Measurements from ENCODE around the gene DNAH14. TPM values are rescaled to one million over a fixed set of nuclear protein-coding genes. Genes with fewer than 3 reads are reported as not detected.
"Not testable (repeated sequence)": the region's sequence is repeated elsewhere in the genome, so short reads cannot be mapped to it uniquely, and the experiment has no call there.

The DNAH14 gene
- polyA plus RNA-seq, 1 donor (not counting 4 experiments of a cell fraction or from before 2014, with no cell fraction given): 6.4 TPM

GRCh38 chr1:225378880-225379279 lies 449.4 kb downstream of the DNAH14 start:
- Histone ChIP-seq H3K9me3 (ENCODE audit: control insufficient read depth, low read depth, low read length) (no peaks in the 10 kb centered on the region), H3K27ac (ENCODE audit: control insufficient read depth, insufficient read depth, low read length) (no peak overlapping the region), H3K4me3 (ENCODE audit: control insufficient read depth in 2 of 3, extremely low read depth in 1 of 3, insufficient read depth in 2 of 3, low read depth in 1 of 3, low read length in 3 of 3) (no peak overlapping the region), H3K4me2 (ENCODE audit: control insufficient read depth, extremely low read depth, insufficient read depth, low read depth, low read length) (peak overlapping the region; percentile 32), H4K20me1 (ENCODE audit: control insufficient read depth, extremely low read depth, insufficient read depth, low read length) (no peaks in the 10 kb centered on the region), H3K9ac (ENCODE audit: control insufficient read depth, extremely low read depth, insufficient read depth, low read length) (no peak overlapping the region), H3K4me1 (ENCODE audit: control insufficient read depth, extremely low read depth, insufficient read depth, low read length) (peaks cover 14% of the 10 kb centered on the region), H3K9me1 (ENCODE audit: control insufficient read depth, extremely low read depth, insufficient read depth, low read length) (no peaks in the 10 kb centered on the region), H3K79me2 (ENCODE audit: control insufficient read depth, insufficient read depth, low read length) (no peaks in the 10 kb centered on the region), H3K27me3 (ENCODE audit: control insufficient read depth, extremely low read depth, insufficient read depth, low read length) (no peaks in the 10 kb centered on the region), H3K36me3 (ENCODE audit: control insufficient read depth in 2 of 2, extremely low read depth in 1 of 2, insufficient read depth in 2 of 2, low read length in 2 of 2) (no peaks in the 10 kb centered on the region), H2AFZ (ENCODE audit: control insufficient read depth, low read length) (no peak overlapping the region)
- DNase-seq (ENCODE audit: low read depth, low spot score): peak; percentile 92
- TF ChIP-seq, protein P1, sequence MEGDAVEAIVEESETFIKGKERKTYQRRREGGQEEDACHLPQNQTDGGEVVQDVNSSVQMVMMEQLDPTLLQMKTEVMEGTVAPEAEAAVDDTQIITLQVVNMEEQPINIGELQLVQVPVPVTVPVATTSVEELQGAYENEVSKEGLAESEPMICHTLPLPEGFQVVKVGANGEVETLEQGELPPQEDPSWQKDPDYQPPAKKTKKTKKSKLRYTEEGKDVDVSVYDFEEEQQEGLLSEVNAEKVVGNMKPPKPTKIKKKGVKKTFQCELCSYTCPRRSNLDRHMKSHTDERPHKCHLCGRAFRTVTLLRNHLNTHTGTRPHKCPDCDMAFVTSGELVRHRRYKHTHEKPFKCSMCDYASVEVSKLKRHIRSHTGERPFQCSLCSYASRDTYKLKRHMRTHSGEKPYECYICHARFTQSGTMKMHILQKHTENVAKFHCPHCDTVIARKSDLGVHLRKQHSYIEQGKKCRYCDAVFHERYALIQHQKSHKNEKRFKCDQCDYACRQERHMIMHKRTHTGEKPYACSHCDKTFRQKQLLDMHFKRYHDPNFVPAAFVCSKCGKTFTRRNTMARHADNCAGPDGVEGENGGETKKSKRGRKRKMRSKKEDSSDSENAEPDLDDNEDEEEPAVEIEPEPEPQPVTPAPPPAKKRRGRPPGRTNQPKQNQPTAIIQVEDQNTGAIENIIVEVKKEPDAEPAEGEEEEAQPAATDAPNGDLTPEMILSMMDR (optimal IDR thresholded peaks at IDR 0.05 in 1 of 3, IDR thresholded peaks at IDR 0.05 in 1 of 3, conservative IDR thresholded peaks at IDR 0.05 in 1 of 3; ENCODE audit: extremely low read depth in 1 of 3, insufficient read depth in 2 of 3, low read length in 3 of 3): peak in 1 of 3 experiments; percentile 12
- no peak for TF ChIP-seq EZH2 (IDR thresholded peaks at IDR 0.05; ENCODE audit: low read length)
- FAIRE-seq: peak; percentile 97
- dilution Hi-C loops (cut with MboI; ENCODE audit: extremely low pct_ligation_motif_present, low sequenced_read_pairs): no loop called here

- no peaks in the 10 kb centered on the region for H3K9me1 ChIP-seq (ENCODE audit: control insufficient read depth, extremely low read depth, insufficient read depth, low read length)
- DNase-seq (ENCODE audit: low read depth, low spot score) (no peak), FAIRE-seq (no peak)
- no peaks in the 10 kb centered on the region for H3K36me3 ChIP-seq (ENCODE audit: control insufficient read depth in 2 of 2, extremely low read depth in 1 of 2, insufficient read depth in 2 of 2, low read length in 2 of 2)
- no peaks in the 10 kb centered on the region for H4K20me1 ChIP-seq (ENCODE audit: control insufficient read depth, extremely low read depth, insufficient read depth, low read length)
- H2AFZ ChIP-seq (ENCODE audit: control insufficient read depth, low read length): no peak overlapping the region
- H3K79me2 ChIP-seq (ENCODE audit: control insufficient read depth, insufficient read depth, low read length): no peaks in the 10 kb centered on the region
- H3K4me1 ChIP-seq (ENCODE audit: control insufficient read depth, extremely low read depth, insufficient read depth, low read length): peaks cover 14% of the 10 kb centered on the region
- no peak overlapping the region for H3K9ac ChIP-seq (ENCODE audit: control insufficient read depth, extremely low read depth, insufficient read depth, low read length)
- no peak for TF ChIP-seq EZH2 (IDR thresholded peaks at IDR 0.05; ENCODE audit: low read length)
- TF ChIP-seq, protein P1 (optimal IDR thresholded peaks at IDR 0.05 in 1 of 3, IDR thresholded peaks at IDR 0.05 in 1 of 3, conservative IDR thresholded peaks at IDR 0.05 in 1 of 3; ENCODE audit: extremely low read depth in 1 of 3, insufficient read depth in 2 of 3, low read length in 3 of 3): no peak
- no peaks in the 10 kb centered on the region for H3K9me3 ChIP-seq (ENCODE audit: control insufficient read depth, low read depth, low read length)
- H3K27ac ChIP-seq (ENCODE audit: control insufficient read depth, insufficient read depth, low read length): no peak overlapping the region
- dilution Hi-C loops (cut with MboI; ENCODE audit: extremely low pct_ligation_motif_present, low sequenced_read_pairs): no loop called here
- H3K4me3 ChIP-seq (ENCODE audit: control insufficient read depth in 2 of 3, extremely low read depth in 1 of 3, insufficient read depth in 2 of 3, low read depth in 1 of 3, low read length in 3 of 3): no peak overlapping the region
- no peak overlapping the region for H3K4me2 ChIP-seq (ENCODE audit: control insufficient read depth, extremely low read depth, insufficient read depth, low read depth, low read length)
- no peaks in the 10 kb centered on the region for H3K27me3 ChIP-seq (ENCODE audit: control insufficient read depth, extremely low read depth, insufficient read depth, low read length)
Observed at GRCh38 chr1:225380691-225381090, 451.2 kb downstream of the DNAH14 start.

DNA sequence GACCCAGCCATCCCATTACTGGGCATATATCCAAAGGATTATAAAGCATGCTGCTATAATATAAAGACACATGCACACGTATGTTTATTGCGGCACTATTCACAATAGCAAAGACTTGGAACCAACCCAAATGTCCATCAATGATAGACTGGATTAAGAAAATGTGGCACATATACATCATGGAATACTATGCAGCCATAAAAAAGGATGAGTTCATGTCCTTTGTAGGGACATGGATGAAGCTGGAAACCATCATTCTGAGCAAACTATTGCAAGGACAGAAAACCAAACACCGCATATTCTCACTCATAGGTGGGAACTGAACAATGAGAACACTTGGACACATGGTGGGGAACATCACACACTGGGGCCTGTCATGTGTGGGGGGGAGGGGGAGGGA lies 457.4 kb downstream of the DNAH14 start:
- H3K79me2 ChIP-seq (ENCODE audit: control insufficient read depth, insufficient read depth, low read length); H3K36me3 ChIP-seq (ENCODE audit: control insufficient read depth in 2 of 2, extremely low read depth in 1 of 2, insufficient read depth in 2 of 2, low read length in 2 of 2); H3K9ac ChIP-seq (ENCODE audit: control insufficient read depth, extremely low read depth, insufficient read depth, low read length); DNase-seq (ENCODE audit: low read depth, low spot score); FAIRE-seq; H3K4me1 ChIP-seq (ENCODE audit: control insufficient read depth, extremely low read depth, insufficient read depth, low read length); H3K4me2 ChIP-seq (ENCODE audit: control insufficient read depth, extremely low read depth, insufficient read depth, low read depth, low read length); H4K20me1 ChIP-seq (ENCODE audit: control insufficient read depth, extremely low read depth, insufficient read depth, low read length); dilution Hi-C loops (cut with MboI; ENCODE audit: extremely low pct_ligation_motif_present, low sequenced_read_pairs); H3K9me1 ChIP-seq (ENCODE audit: control insufficient read depth, extremely low read depth, insufficient read depth, low read length); H3K27me3 ChIP-seq (ENCODE audit: control insufficient read depth, extremely low read depth, insufficient read depth, low read length); H3K4me3 ChIP-seq (ENCODE audit: control insufficient read depth in 2 of 3, extremely low read depth in 1 of 3, insufficient read depth in 2 of 3, low read depth in 1 of 3, low read length in 3 of 3); H3K27ac ChIP-seq (ENCODE audit: control insufficient read depth, insufficient read depth, low read length); H3K9me3 ChIP-seq (ENCODE audit: control insufficient read depth, low read depth, low read length); H2AFZ ChIP-seq (ENCODE audit: control insufficient read depth, low read length): not testable (repeated sequence)
